Measurements from ENCODE around the gene SCRN2. TPM values are rescaled to one million over a fixed set of nuclear protein-coding genes. Genes with fewer than 3 reads are reported as not detected.

Gene SCRN2
- total and polyA plus RNA-seq, 2 of the 13 experiments (the other 11 are each of a cell fraction or from before 2014, with no cell fraction given): 21.7 to 29.5 TPM

GRCh38 chr17:47840742-47841487 is at the start of gene SCRN2 (continued):
- peak; percentile 95 for TF ChIP-seq ZNF687 (CRISPR knock-in tag; IDR thresholded peaks at IDR 0.05)
- 0 out of 2 replicates have a peak, but pooled peaks have one; percentile 23 for TF ChIP-seq MEIS2 (CRISPR knock-in tag; IDR thresholded peaks at IDR 0.05)
- peak; percentile 82 for TF ChIP-seq PHF8 (CRISPR knock-in tag; IDR thresholded peaks at IDR 0.05)
- TF ChIP-seq ZHX2 (IDR thresholded peaks at IDR 0.05; ENCODE audit: low read depth): peak; percentile 19; the same call in 1 of the 2 replicates
- TF ChIP-seq ZHX2 (CRISPR knock-in tag; IDR thresholded peaks at IDR 0.05; ENCODE audit: borderline replicate concordance): peak; percentile 76; the same call in 1 of the 2 replicates
- TF ChIP-seq ZNF747 (CRISPR knock-in tag; IDR thresholded peaks at IDR 0.05; ENCODE audit: borderline replicate concordance): peak; percentile 81; the same call in 1 of the 2 replicates
- 0 out of 2 replicates have a peak, but pooled peaks have one; percentile 48 for TF ChIP-seq NR2F6 (IDR thresholded peaks at IDR 0.05)
- peak; percentile 78 for TF ChIP-seq NR2F6 (CRISPR knock-in tag; IDR thresholded peaks at IDR 0.05)
- TF ChIP-seq GATAD2A (CRISPR knock-in tag; IDR thresholded peaks at IDR 0.05): peak; percentile 64; the same call in 1 of the 2 replicates
- TF ChIP-seq ZNF709 (CRISPR knock-in tag; IDR thresholded peaks at IDR 0.05): 0 out of 2 replicates have a peak, but pooled peaks have one; percentile 16
- TF ChIP-seq KLF16 (CRISPR knock-in tag; IDR thresholded peaks at IDR 0.05): peak in 1 of 2 experiments; percentile 75; a peak in 1 of 4 replicates
- no peak for TF ChIP-seq RNF219 (CRISPR knock-in tag; IDR thresholded peaks at IDR 0.05)
- peak; percentile 78; the same call in 1 of the 2 replicates for TF ChIP-seq KDM5B (CRISPR knock-in tag; IDR thresholded peaks at IDR 0.05; ENCODE audit: borderline replicate concordance)
- TF ChIP-seq ZNF446 (CRISPR knock-in tag; IDR thresholded peaks at IDR 0.05): 0 out of 2 replicates have a peak, but pooled peaks have one; percentile 60
- peak; percentile 89 for TF ChIP-seq ZNF629 (CRISPR knock-in tag; conservative IDR thresholded peaks at IDR 0.05)
- TF ChIP-seq ONECUT2 (CRISPR knock-in tag; IDR thresholded peaks at IDR 0.05): 0 out of 2 replicates have a peak, but pooled peaks have one; percentile 29

Data from HepG2 (cell line).